Stimulated activated CD8-positive, alpha-beta memory T cell treated with anti-CD3 and anti-CD28 coated beads, Interleukin-7, amount 100 ng/mL, for 24 hours (primary cell): Measurements from ENCODE around the gene ACY1.

Experiments used
- DNase-seq: peaks from one replicate; pipeline ENCODE4 v3.0.0-alpha.2; 2020; ENCODE audit warnings: low read depth

ACY1 gene

DNA sequence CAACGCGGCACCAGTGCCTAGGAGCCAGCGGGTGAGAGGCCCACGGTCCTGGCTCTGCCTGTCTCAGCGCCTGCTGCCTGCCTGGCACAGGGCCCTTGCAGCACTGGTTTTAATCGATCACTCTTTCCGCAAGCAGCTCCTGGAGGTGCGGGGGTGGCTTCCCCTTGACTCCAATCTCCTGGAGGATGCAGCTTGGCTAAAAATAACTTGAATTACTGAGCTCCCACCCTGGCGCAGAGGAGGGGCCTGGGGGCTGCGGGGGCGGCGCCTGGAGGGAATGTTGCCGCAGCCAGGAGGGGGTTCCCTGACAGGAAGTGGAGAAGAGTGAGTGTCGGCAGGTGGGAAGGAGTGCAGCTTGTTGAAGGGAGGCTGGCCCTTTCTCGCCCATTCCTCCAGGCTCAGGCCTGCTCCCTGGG is 22.2 kb downstream of the ACY1 start:
- no peak for DNase-seq

DNA sequence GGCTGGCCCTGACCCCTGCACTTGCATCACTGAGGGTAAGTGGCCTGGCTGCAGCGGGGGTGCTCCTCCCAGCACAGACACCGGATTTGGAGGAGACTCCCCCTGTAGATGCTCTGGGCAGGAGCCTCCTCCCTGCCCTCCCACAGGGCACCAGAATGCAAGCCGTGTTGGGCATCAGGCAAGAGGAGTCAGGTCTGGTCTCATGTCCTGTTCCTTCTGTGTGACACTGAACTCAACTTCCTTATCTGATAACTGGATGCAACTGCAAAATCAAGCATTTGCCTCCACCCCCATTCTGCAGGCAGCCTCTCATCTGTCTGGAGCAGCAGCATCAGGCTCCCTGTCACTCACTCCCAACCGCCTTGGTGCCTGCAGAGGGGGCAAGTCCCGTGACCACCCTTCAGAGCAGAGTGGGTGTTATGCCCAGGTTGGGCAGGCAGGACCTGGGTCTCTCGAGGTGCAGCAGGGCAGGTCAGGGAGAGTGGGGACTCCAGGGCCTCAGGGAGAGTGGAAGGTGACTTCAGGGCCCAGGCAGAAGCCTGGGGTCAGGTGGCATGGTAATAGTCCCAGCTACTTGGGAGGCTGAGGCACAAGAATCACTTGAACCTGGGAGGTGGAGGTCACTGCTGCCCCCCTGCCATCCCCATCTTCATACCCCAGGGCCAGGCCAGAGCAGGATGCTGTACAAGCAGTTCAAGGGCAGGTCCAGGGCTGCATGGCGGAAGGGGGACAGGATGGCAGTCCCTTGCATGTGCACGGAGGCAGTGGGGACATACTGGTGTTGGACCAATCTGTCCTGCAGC is 22.9 kb downstream of the ACY1 start:
- DNase-seq, result no peak

DNA sequence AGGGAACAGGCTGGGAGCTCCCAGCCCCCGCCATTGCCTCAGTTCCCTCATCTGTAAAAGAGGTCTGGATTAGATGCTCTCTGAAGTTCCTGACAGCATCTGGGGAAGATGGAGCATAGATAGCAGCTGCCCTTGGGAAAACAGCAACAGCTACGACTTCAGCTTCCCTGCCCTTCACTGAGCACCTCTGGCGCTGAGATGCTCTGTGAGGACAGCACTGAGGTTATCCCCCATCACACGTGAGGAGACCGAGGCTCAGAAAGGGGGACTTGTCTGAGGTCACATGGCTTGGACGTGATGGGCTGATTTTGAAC is 23.4 kb downstream of the ACY1 start:
- DNase-seq, result no peak

DNA sequence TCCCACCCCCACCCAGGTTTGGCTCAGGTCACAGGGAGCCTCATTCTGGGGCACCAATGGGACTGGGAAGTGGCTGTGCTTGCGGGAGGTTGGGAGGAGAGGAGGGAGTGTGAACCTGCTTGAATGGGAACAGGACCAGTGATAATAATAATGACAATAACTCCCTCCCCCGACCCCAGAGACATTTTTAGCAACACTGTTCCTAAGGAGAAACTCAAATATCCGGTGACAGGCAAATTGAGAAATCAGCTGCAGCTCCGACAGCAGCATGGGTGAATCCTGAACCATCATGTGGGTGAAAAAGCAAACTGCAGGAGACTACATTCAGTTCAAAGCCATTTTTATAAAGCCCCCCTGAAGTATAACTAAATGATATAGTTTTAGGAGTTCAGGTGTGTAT is 24.0 kb downstream of the ACY1 start:
- no peak for DNase-seq

DNA sequence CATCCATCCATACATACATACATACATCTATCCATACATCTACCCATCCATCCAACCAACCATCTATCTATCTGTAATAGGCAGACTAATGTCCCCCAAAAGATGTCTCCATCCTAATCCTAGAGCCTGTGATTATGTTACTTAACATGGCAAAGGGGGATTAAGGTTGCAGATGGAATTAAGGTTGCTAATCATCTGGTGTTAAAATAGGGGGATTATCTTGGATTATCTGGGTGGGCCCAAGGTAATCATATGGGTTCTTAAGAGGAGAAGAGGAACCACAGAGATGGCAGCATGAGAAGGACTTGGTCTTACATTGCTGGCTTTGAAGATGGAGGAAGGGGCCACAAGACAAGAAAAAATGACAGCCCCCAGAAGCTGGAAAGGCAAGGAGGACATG is 27.1 kb downstream of the ACY1 start:
- DNase-seq, result no peak

DNA sequence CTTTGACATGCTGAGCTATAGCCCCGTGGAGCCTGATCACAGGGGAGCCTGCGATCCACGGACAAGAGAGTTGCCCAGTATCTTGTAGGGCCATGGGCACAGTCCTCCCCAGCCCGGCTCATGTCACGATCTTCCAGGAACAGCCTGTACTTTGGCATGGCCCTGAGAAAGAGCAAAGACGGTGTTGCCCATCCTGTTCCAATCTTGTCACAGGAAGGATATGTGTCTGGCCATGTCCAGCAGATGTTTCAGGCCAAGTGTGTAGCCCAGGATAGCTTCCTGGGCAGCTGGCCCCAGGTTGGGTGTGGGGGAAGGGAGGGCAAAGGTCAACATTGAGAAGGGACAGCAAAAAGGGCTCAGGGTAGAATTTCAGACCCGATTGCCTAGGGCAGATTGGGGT is 29.4 kb downstream of the ACY1 start:
- DNase-seq, result no peak

DNA sequence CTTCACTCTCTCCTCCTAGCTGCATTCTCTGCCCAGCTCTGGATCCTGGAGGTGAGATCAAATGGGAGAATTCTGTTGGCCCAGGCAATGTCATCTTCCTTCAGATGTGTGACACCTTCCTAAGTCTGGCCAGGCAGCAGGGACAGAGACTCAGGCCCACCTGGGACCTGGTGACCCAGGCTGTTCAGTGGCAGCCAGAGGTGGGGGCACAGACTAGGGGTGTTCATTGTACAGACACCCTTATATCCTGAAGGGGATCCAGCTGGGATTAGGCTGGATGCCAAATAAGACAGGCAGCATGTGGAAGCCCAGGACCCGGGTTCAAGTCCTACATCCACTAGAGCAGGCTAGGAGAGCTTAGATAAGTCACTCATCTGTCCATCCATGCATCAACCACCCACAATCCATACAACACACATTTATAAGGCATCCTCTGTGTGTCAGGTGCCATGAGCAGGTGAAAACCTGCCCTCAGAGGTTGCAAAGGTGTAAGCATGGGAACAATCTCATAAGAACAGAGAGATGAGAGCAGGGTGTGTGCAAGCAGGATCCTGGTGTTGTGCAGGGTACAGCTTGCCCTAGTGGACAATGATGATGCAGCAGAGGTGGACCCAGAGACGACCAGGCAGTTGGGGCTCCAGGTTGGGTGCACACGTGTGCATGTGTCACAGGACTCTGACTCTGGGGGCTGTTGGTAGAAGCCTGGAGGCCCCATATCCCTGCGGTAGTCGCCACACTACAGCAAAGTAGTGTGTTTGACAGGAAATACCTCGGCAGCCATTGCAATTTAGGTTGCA is 30.7 kb downstream of the ACY1 start:
- no peak for DNase-seq

DNA sequence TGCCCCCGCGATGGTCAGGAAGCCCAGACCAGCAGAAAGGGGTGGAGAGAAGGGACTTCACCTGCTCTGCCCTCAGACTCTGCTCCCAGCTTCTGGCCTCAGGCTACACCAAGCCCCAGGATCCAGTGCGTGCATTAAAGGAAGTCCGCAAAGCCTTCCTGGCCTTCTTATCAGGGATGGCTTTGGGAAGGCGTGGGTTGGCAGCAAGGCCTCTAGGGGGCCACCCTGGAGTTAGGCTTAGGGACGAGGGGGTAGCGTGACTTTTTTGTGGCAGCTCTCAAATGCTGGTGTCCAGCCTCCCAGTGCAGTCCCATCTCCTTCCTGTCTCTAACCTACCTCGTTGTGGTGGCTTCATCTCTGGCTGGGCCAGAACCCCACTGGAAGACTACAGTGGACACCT is 31.3 kb downstream of the ACY1 start:
- DNase-seq, result no peak

DNA sequence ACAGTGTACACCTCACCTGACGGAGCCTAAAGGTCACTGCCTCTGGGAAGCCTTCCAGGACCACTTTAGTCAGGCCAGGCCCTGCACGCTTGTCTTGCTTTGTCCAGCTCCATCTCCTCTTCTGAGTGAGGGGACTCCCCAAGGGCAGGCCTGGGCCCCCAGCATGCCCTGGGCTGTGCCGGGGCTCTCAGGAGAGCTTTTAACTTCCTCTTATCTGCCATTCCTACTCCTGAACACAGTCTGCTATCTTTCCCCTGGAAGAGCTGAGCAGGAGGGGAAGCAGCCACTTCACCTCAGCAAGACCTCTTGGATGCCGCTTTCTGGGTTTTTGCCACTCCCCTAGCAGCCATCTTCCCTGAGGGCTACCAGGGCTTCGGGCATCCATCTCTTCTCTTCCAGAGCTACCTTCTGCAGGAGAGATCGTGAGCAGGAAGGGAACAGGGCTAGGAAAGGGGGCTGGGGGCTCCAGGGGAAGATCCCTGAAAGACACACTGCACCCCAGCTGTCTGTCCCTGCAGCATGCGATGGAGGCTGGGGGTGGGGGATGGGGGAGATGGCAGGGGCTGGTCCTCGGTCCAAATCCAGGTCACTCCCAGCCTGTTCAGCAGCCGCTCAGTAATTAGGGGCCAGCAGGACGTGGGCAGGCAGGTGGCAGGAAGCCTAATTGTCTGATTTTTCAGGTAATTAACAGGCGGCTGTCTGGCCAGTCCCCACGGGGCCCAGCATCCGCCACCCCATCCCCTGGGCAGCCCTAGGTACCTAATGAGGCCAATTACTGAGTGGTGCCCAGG is 32.3 kb downstream of the ACY1 start:
- DNase-seq, result no peak

DNA sequence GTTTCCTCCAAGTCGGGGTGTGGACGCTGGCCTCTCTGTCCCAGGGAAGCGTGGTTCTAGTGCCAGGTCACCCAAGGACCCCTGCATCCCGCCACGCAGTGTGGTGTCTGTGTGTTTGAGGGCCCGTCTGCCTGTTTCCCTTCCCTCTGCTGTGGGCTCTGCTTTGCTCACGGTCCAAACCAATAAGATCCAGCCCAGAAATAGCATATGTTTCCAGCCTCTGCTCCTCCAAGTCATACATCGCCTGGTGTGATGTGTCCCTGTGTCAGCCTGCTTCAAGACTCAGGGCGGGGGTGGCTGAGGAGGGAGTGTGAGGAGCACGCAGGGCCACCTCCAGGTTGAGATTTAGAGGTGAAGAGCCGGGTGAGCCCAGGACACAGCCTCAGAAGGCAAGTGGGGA is 34.3 kb downstream of the ACY1 start:
- no peak for DNase-seq

DNA sequence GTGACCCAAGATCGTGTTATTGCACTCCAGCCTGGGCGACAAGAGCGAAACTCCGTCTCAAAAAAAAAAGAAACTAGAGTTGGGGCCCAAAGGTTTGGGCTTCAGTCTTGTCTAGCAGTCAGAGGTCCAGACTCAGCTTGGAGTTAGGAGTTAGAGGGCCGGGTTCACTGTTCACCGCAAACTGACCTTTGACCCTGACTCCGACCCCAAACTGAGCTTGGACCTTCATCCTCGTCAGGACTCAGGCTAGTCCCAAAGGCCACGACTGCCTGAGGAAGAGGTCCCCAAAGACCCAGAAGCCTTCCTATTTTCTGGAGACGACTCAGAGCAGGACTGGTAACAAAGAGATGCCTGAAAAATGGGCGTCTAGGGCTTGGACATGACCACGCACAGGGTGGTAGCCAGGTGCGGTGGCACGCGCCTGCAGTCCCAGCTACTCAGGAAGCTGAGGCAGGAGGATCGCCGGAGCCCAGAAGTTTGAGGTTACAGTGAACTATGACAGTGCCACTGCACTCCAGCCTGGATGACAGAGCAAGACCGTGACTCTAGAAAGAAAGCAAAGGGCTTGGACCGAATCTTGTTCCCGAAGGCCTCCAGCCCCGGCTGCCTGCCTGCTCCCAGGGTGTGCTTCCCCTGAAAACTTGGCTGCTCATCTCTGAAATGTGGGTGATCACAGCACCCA is 35.1 kb downstream of the ACY1 start:
- no peak for DNase-seq

DNA sequence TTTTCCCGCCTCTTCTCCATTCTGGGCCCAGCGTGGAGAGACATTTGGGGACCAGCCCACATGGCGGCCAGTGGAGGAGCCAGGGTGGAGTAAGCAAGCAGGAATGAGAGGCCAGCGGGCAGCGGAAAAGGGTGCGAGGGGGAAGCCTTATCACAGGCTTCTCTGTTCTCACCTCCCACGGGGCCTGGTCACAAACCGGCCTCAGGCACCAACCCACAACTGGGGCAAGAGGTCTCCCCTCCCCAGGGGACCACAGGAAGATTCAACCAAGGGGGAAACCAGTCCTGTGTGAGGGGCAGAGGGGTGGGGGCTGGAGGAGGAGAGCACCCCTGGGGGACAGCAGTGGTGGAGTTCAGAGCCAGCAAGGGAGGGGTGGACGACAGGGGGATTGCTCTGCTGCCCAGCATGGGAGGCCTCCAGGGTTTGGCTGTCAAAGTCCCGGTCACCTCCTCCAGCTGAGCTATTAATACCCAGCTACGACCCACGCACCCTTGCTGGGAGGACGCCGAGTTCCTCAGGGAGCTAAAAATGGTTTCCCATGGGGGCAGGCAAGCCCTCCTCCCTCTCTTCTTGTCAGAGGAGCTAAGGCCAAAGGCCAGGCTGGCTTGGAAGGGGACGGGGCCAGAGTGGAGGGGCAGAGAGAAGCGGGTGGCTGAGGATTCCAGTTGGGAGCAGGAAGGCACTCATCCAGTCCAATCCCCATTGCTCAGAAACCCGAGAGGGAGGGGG is 36.2 kb downstream of the ACY1 start:
- no peak for DNase-seq

DNA sequence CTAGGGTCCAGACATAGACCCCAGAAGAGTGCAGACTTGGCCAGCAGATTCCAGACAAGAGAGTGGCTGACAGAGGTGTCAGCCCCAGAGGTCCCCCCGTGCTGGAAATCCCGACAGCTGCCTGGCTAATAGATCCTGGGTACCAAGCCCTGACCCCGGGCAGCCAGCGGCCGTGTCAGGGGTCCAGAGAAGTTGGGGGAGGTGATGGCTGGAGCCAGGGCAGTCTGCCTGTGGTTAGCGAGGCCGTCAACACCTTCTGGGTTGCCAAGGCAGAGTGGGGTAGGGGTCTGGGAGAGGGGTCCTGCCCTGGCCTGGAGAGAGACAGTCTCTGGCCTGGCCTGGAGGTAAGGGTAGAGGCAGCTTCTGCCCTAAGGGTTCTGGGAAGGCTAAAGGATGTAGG is 37.5 kb downstream of the ACY1 start:
- no peak for DNase-seq

DNA sequence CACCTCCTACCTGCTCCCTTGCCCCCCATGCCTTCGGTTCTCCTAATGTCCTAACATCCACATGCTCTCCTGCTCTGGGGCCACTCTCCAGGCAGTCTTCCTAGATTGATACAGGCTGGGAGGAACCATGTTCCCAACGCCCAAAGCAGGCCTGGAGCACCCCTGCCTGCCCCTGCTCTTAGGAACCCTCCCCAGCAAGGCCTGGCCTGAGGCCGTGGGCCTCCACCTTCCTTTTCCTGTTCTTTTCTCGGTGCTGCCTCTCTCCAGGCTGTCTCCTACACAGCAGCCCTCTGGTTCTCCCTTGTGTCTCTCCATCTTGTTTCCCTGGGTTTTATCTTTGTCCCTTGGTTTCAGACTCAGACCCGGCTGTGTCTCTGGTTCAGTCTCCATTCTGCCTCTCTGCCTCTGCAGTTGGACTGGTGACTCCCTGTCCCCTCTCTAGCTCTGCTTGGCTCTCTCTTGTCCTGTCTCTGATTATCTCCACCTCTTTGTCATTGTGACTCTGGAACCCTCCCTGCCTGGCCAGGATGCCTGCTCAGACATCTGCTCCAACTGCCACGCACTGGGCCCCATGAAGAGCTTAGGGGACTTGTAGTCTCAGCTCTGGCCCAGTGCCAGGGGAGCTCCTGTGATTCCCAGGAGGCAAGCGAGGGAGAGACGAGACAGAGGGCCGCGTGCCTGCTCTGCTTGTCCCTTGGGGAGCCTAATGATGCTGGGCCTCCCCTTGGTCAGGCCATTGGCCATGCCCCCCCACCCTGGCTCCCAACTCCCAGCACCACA is 38.3 kb downstream of the ACY1 start:
- DNase-seq, result no peak

DNA sequence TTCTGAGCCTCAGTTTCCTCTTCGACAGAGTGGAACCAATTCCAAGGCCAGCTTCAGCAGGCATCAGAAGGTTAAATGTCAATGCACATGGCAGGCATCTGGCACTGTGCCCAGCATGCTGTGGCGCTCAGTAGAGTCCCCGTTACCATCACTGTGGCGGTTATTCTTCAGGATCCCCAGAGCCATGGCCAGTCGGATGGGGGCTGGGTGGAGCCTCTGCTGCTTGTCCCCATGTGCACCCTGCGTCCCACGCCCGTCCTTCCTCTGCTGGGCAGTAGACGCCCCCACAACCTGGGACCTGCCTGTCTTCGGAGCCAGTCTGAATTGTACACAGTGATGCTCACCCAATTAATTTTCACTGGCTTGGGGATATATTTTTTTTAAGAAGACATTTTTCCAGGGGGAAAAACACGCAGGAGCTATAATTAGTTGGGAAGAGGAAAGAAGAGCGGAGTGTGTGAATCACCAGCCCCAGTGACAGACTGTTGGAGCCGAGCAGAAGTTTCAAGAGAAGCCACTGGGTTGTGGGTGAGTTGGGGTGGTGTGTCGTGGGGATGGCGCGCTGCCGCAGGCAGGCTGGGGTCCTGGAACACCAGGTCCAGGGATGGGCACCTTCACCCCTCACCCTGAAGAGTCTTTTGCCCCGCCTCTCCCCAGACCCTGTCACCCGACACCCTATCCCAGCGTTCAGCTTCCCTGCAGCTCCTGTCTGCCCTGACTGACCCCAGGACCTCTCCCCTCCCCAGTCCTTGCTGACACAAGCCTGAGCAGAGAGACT is 39.2 kb downstream of the ACY1 start:
- no peak for DNase-seq

DNA sequence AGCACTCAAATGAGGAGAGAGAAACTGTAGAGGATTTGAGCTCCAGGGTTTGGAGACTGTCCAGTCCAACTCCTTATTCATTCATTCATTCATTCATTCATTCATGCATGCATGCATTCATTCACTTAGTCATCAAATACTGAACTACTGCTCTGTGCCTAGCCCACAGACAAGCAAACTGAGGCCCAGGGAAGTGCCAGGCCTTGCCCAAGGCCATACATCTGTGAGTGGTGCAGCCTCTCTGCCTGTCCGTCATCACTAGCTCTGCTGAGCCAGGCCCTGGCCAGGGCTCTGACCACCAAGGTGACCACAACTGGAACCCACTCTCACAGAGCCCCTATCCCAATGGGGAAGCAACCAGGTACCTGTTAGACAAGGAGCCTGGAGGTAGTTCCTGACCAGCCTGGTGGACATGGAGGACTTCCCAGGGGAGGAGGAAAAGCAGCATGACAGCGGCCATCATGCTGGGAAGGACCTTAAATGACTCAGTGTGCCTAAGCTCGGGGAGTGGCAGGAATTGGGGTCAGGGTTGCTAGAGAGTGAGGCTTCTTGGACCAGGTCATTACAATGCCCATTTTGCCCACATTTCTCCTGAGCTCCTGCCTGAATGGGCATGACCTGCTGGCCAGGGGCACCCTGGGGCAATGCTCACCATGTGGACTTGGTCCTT is 39.9 kb downstream of the ACY1 start:
- DNase-seq, result no peak

DNA sequence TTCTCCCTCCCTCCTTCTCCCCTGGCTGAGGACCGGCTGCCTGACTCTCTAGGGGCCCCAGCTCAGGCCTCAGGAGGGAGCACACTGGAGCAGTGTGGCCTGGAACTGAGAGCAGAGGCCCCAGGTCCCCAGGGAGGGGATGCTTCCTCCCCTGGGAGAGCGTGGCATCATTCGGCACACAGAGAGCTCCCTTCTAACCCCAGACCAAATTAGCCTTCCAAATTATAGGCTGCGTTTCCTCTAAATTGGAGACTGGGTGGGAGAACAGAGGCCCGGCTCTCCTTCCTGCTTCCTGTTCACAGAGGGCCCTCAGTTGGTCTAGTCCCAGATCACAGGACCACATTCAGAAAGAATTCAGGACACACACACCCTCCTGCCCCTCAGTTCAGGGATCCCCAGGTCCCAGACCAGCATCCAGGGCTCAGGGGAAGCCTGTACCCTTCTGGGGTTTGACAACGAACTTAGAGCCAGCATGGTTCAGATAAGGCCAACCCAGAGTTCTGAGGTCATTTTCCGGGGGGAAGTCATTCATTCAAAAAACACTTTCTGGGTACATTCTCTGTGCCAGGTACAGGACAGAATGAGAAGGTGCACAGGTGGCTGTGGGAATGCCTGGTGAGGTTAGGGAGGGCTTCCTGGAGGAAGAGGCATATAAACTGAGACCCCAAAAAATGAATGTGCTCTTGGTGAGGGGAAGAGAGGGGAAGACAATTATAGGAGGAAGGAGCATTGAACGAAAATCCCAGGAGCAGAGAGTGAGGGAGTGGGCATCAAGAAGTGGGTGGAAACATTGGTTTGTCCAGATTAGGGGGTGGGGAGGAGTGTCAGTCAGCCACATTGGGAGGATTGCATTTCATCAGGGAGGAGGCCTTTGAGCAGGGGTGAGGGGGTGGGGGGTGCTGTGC is 40.8 kb downstream of the ACY1 start:
- DNase-seq, result no peak

DNA sequence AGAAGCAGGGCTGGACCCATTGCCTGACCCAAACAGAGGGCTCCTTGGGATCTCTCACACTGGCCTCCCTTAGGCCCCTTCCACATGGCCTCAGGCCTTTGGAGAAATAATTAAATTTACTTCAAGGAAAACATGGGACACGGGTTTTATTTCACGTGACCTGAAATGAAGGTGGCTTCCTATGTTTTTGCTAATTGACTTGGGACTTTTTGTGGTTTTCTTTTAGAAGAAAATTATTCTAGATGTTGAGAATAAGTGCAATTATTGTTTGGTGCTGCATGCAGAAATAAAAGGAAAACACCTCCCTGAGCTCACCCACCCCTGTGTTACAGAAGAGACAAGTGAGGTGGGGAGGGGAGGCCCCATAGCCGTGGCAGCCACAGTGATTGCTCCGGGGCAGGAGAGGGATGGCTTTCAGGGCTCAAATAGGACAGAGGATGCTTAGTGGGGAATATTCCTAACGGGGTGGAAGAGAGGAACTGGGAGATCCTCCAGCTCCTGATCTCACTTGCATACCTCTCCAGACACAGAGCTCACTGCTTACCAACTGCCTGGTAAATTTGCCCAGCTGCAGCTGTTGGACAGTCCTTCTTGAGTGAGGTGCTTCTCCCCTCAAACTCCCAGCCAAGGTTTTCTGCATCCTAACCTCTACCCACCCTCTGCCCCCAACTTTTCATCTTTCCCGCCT is 41.6 kb downstream of the ACY1 start:
- no peak for DNase-seq
